Measurements from ENCODE around the gene TECTA. TPM values are rescaled to one million over a fixed set of nuclear protein-coding genes. Genes with fewer than 3 reads are reported as not detected.

The TECTA gene
- total RNA-seq, 1 donor from 2014 or later = 0.91 TPM

GRCh38 chr11:121071846-121072450, 29.1 kb upstream of the TECTA start:
- no peak overlapping the region for H3K4me2 ChIP-seq (ENCODE audit: low read length)
- no peak for FAIRE-seq
- no peaks in the 10 kb centered on the region for H3K27me3 ChIP-seq (ENCODE audit: insufficient read depth, low read length)
- H3K9ac ChIP-seq (ENCODE audit: low read length) = no peak overlapping the region
- H3K27ac ChIP-seq (ENCODE audit: low read depth, low read length) = no peak overlapping the region
- peaks cover 9% of the 10 kb centered on the region for H3K36me3 ChIP-seq (ENCODE audit: insufficient read depth, low read length)
- no peaks in the 10 kb centered on the region for H3K79me2 ChIP-seq (ENCODE audit: insufficient read depth, low read length)
- peaks cover 17% of the 10 kb centered on the region for H3K36me3 Mint-ChIP-seq (ENCODE audit: low read depth, unreplicated experiment)
- H2AFZ ChIP-seq (ENCODE audit: low read depth, low read length) = no peak overlapping the region
- TF ChIP-seq CTCF (IDR thresholded peaks at IDR 0.05; ENCODE audit: insufficient read depth, low read depth, low read length) (no peak), EZH2 (IDR thresholded peaks at IDR 0.05; ENCODE audit: insufficient read depth, low read length) (no peak)
- no peaks in the 10 kb centered on the region for H3K4me1 ChIP-seq (ENCODE audit: insufficient read depth, low read length)
- peaks cover 3% of the 10 kb centered on the region for H3K9me3 Mint-ChIP-seq (ENCODE audit: unreplicated experiment)
- no peak for DNase-seq (ENCODE audit: low read depth)
- H3K9me3 ChIP-seq (ENCODE audit: insufficient read depth, low read depth, low read length) = no peaks in the 10 kb centered on the region
- H3K27ac Mint-ChIP-seq (ENCODE audit: unreplicated experiment) = peak overlapping the region; percentile 83
- no peak overlapping the region for H3K4me3 ChIP-seq (ENCODE audit: insufficient read depth, low read depth, low read length)
- H3K27me3 Mint-ChIP-seq (ENCODE audit: low read depth, unreplicated experiment) = no peaks in the 10 kb centered on the region
- peaks cover 16% of the 10 kb centered on the region for H4K20me1 ChIP-seq (ENCODE audit: insufficient read depth, low read length)
- H3K4me3 Mint-ChIP-seq (ENCODE audit: unreplicated experiment) = no peak overlapping the region
- peaks cover 9% of the 10 kb centered on the region for H3K4me1 Mint-ChIP-seq (ENCODE audit: low read depth, unreplicated experiment)

GRCh38 chr11:121081321-121081720, 19.7 kb upstream of the TECTA start:
- H3K9me3 ChIP-seq (ENCODE audit: insufficient read depth, low read depth, low read length) = no peaks in the 10 kb centered on the region
- H3K4me1 ChIP-seq (ENCODE audit: insufficient read depth, low read length) = no peaks in the 10 kb centered on the region
- Mint-ChIP-seq H3K9me3 (ENCODE audit: unreplicated experiment) (no peaks in the 10 kb centered on the region), H3K27me3 (ENCODE audit: low read depth, unreplicated experiment) (no peaks in the 10 kb centered on the region), H3K4me1 (ENCODE audit: low read depth, unreplicated experiment) (no peaks in the 10 kb centered on the region), H3K36me3 (ENCODE audit: low read depth, unreplicated experiment) (peaks cover 9% of the 10 kb centered on the region), H3K27ac (ENCODE audit: unreplicated experiment) (no peak overlapping the region), H3K4me3 (ENCODE audit: unreplicated experiment) (no peak overlapping the region)
- no peak for FAIRE-seq
- H3K79me2 ChIP-seq (ENCODE audit: insufficient read depth, low read length) = no peaks in the 10 kb centered on the region
- H3K4me2 ChIP-seq (ENCODE audit: low read length) = no peak overlapping the region
- H3K36me3 ChIP-seq (ENCODE audit: insufficient read depth, low read length) = peaks cover 5% of the 10 kb centered on the region
- no peak overlapping the region for H2AFZ ChIP-seq (ENCODE audit: low read depth, low read length)
- no peaks in the 10 kb centered on the region for H3K27me3 ChIP-seq (ENCODE audit: insufficient read depth, low read length)
- H3K4me3 ChIP-seq (ENCODE audit: insufficient read depth, low read depth, low read length) = no peak overlapping the region
- DNase-seq (ENCODE audit: low read depth) = no peak
- TF ChIP-seq EZH2 (IDR thresholded peaks at IDR 0.05; ENCODE audit: insufficient read depth, low read length) (no peak), CTCF (IDR thresholded peaks at IDR 0.05; ENCODE audit: insufficient read depth, low read depth, low read length) (no peak)
- H4K20me1 ChIP-seq (ENCODE audit: insufficient read depth, low read length) = peaks cover 27% of the 10 kb centered on the region
- no peak overlapping the region for H3K27ac ChIP-seq (ENCODE audit: low read depth, low read length)
- no peak overlapping the region for H3K9ac ChIP-seq (ENCODE audit: low read length)

DNA sequence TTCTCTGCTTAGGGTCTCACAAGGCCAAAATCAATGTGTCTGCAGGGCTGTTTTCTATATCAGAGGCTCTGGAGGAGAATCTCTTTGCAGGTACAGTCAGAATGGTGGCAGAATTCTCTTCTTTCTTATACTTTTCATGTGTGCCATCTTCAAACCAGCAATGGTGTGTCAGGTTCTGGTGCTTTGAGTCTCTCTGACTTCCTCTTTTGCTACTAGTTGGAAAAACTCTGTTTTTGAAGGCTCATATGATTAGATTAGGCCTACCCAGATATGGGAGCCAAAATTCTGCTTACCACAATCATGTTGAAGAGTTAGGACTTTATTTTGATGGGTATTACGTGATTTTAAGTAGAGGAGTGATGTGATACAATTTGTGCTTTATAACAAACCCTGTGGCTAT, 18.8 kb upstream of the TECTA start:
- peaks cover 17% of the 10 kb centered on the region for H3K36me3 Mint-ChIP-seq (ENCODE audit: low read depth, unreplicated experiment)
- Histone ChIP-seq H3K9me3 (ENCODE audit: insufficient read depth, low read depth, low read length) (no peaks in the 10 kb centered on the region), H3K4me2 (ENCODE audit: low read length) (no peak overlapping the region), H2AFZ (ENCODE audit: low read depth, low read length) (no peak overlapping the region), H3K27me3 (ENCODE audit: insufficient read depth, low read length) (no peaks in the 10 kb centered on the region), H3K4me1 (ENCODE audit: insufficient read depth, low read length) (peaks cover 4% of the 10 kb centered on the region), H3K27ac (ENCODE audit: low read depth, low read length) (no peak overlapping the region), H3K36me3 (ENCODE audit: insufficient read depth, low read length) (peaks cover 8% of the 10 kb centered on the region), H3K9ac (ENCODE audit: low read length) (no peak overlapping the region), H4K20me1 (ENCODE audit: insufficient read depth, low read length) (peaks cover 24% of the 10 kb centered on the region), H3K79me2 (ENCODE audit: insufficient read depth, low read length) (no peaks in the 10 kb centered on the region), H3K4me3 (ENCODE audit: insufficient read depth, low read depth, low read length) (no peak overlapping the region)
- DNase-seq (ENCODE audit: low read depth) = no peak
- no peak for FAIRE-seq
- H3K9me3 Mint-ChIP-seq (ENCODE audit: unreplicated experiment) = no peaks in the 10 kb centered on the region
- peaks cover 7% of the 10 kb centered on the region for H3K4me1 Mint-ChIP-seq (ENCODE audit: low read depth, unreplicated experiment)
- H3K27ac Mint-ChIP-seq (ENCODE audit: unreplicated experiment) = no peak overlapping the region
- no peak overlapping the region for H3K4me3 Mint-ChIP-seq (ENCODE audit: unreplicated experiment)
- no peaks in the 10 kb centered on the region for H3K27me3 Mint-ChIP-seq (ENCODE audit: low read depth, unreplicated experiment)
- TF ChIP-seq CTCF (IDR thresholded peaks at IDR 0.05; ENCODE audit: insufficient read depth, low read depth, low read length) (no peak), EZH2 (IDR thresholded peaks at IDR 0.05; ENCODE audit: insufficient read depth, low read length) (no peak)

Data from astrocyte (in vitro differentiated cells and primary cell).